Kidney epithelial cell (primary cell): ENCODE data around the gene FBXL4. TPM values are rescaled to one million over a fixed set of nuclear protein-coding genes. Genes with fewer than 3 reads are reported as not detected.

Experiments used
- DNase-seq: peaks from one replicate; pipeline ENCODE4 v3.0.0-alpha.2; 2010; ENCODE audit warnings: low read depth
- H3K27me3 ChIP-seq: 2 replicates; pipeline ENCODE4 v1.6.0; 2011; ENCODE audit warnings: low read length; ENCODE audit not compliant: control insufficient read depth, insufficient read depth
- H3K36me3 ChIP-seq: 2 replicates; pipeline ENCODE4 v1.5.1; 2011; ENCODE audit warnings: low read length; ENCODE audit not compliant: control insufficient read depth, insufficient read depth
- H3K4me3 ChIP-seq: 2 replicates; pipeline ENCODE4 v1.5.1; 2011; ENCODE audit warnings: low read depth, mild to moderate bottlenecking, control low read depth, low read length
- total RNA-seq: library from RNA; depleted of rRNA; stranded (reverse); fragments of >200 nt; gene quantifications from 2 replicates; pipeline ENCODE4 v1.2.3, GENCODE V29; 2015
- TF ChIP-seq, protein P1 (sequence below): IDR thresholded peaks from 2 replicates; pipeline ENCODE4 v1.5.1; 2011; ENCODE audit warnings: mild to moderate bottlenecking, moderate library complexity, low read length, control low read depth, inconsistent platforms; ENCODE audit not compliant: insufficient read depth, poor library complexity, severe bottlenecking

Gene FBXL4
- total RNA-seq, 1 donor from 2014 or later: 15.4 TPM

- TF ChIP-seq, protein P1, sequence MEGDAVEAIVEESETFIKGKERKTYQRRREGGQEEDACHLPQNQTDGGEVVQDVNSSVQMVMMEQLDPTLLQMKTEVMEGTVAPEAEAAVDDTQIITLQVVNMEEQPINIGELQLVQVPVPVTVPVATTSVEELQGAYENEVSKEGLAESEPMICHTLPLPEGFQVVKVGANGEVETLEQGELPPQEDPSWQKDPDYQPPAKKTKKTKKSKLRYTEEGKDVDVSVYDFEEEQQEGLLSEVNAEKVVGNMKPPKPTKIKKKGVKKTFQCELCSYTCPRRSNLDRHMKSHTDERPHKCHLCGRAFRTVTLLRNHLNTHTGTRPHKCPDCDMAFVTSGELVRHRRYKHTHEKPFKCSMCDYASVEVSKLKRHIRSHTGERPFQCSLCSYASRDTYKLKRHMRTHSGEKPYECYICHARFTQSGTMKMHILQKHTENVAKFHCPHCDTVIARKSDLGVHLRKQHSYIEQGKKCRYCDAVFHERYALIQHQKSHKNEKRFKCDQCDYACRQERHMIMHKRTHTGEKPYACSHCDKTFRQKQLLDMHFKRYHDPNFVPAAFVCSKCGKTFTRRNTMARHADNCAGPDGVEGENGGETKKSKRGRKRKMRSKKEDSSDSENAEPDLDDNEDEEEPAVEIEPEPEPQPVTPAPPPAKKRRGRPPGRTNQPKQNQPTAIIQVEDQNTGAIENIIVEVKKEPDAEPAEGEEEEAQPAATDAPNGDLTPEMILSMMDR: no peak
- no peaks in the 10 kb centered on the region for H3K36me3 ChIP-seq
- DNase-seq: peak; percentile 21
- H3K27me3 ChIP-seq: peaks cover 93% of the 10 kb centered on the region
- H3K4me3 ChIP-seq: peak overlapping the region; percentile 13
Measured at GRCh38 chr6:98832284-98833056, 115.3 kb downstream of the FBXL4 start.

DNA sequence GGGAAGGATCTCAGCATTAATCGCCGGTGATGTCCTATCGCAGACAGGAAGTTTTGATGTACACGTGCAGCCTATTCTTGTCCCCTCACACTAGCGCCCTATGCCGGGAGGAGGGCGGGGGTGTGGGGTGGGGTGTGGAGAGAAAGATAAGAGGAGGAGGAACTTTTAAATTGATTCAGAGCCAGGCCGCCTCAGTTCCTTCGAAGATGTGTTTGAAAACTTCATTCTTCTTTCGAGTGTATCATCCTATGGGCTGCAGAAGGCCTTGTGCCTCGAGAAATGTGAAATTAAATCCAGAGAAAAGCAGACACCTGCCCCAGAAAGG, 115.8 kb downstream of the FBXL4 start:
- TF ChIP-seq, protein P1: no peak
- Histone ChIP-seq H3K36me3 (no peaks in the 10 kb centered on the region), H3K4me3 (no peak overlapping the region), H3K27me3 (peaks cover 91% of the 10 kb centered on the region)
- DNase-seq: no peak

DNA sequence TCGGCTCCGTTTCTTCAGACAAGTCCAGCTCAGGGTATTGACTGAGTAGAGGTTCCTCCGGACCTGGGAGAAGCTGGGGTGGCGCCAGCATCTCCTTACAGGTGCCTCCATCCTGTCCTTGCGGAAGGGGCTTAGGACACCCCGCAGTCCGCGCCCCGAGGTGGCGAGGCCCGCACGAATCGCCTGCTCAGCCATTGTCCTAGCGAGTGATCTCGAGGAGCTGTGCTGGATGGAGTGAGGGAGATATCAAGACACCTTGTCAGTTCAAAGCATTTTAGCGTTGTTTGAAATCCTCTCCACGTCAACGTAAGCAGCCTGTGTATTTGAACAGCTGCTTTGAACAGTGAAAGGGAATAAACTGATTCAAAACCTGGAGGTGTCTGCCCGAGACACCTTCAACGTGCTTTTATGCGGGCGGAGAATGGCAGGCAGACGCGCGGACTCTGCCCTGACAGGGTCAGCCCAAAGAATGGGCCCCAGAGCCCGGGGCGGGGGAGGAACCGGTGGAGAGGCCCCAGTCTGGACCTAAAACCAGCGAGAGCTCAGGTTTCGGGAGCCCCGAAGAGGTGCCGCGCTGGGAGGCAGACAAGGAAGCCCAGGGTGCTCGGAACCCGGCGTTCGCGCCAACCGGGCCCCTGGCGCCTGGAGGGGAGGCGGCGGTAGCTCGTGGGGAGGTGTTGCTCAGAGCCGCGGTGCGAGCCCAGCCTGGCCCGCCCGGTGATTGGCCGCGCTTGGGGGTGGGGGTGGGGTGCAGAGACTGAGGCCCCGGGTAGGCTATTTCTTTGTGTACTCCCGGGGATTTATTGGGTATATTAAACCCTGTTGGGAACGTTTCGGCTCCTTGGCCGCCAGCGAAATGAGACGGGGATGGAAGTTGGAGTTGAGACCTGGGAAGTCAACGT, 116.4 kb downstream of the FBXL4 start:
- no peak for DNase-seq
- TF ChIP-seq, protein P1: no peak
- no peak overlapping the region for H3K4me3 ChIP-seq
- peaks cover 87% of the 10 kb centered on the region for H3K27me3 ChIP-seq
- H3K36me3 ChIP-seq: no peaks in the 10 kb centered on the region

GRCh38 chr6:98830146-98830545, 117.6 kb downstream of the FBXL4 start:
- no peaks in the 10 kb centered on the region for H3K36me3 ChIP-seq
- H3K27me3 ChIP-seq: peaks cover 85% of the 10 kb centered on the region
- DNase-seq: no peak
- no peak overlapping the region for H3K4me3 ChIP-seq
- TF ChIP-seq, protein P1: no peak

DNA sequence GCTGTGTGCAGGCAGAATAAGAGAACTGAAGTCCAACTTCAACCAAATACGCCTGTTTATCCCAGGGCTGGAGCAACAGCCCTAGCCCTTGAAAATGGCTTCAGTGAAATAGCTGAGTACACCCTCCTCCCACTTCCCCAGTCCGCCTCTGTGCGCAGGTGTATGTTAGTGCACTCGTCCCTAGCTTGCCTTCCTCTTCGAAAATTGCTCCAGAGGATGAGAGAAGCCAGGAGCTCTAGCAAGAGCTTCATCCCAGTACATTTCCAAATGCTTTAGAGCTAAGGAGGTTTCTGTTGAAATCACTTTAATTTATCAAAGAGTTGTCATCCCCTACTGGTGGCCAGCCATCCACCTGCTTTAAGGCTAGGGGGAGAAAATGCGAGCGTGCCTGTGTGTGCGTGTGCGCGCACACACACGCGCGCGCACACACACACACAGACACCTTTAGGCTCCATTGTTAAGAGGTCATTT, 118.8 kb downstream of the FBXL4 start:
- TF ChIP-seq, protein P1: no peak
- no peak for DNase-seq
- Histone ChIP-seq H3K27me3 (peaks cover 87% of the 10 kb centered on the region), H3K36me3 (no peaks in the 10 kb centered on the region), H3K4me3 (no peak overlapping the region)
